Esophagus (tissue), 2 donors: ENCODE data around the gene GRAMD2B. TPM values are rescaled to one million over a fixed set of nuclear protein-coding genes. Genes with fewer than 3 reads are reported as not detected.
"Not testable (repeated sequence)": the region's sequence is repeated elsewhere in the genome, so short reads cannot be mapped to it uniquely, and the experiment has no call there.

ENCODE experiments used
- H3K27ac ChIP-seq, 2 donors: one replicate each; pipeline ENCODE4 v1.5.1; 2013; ENCODE audit warnings: low read depth in 2 of 2, mild to moderate bottlenecking in 2 of 2, inconsistent platforms in 1 of 2, low read length in 1 of 2, moderate library complexity in 1 of 2
- H3K27me3 ChIP-seq, 2 donors: one replicate each; pipeline ENCODE4 v1.6.1; 2013; ENCODE audit warnings: low read length in 2 of 2, control low read depth in 1 of 2, mild to moderate bottlenecking in 1 of 2; ENCODE audit not compliant: insufficient read depth in 2 of 2, control insufficient read depth in 1 of 2
- H3K36me3 ChIP-seq, 2 donors: one replicate each; pipeline ENCODE4 v1.6.1; 2013; ENCODE audit warnings: low read length in 1 of 2; ENCODE audit not compliant: control insufficient read depth in 2 of 2, insufficient read depth in 2 of 2
- H3K4me1 ChIP-seq, 2 donors: one replicate each; pipeline ENCODE4 v1.6.1; 2013; ENCODE audit warnings: low read length in 1 of 2; ENCODE audit not compliant: control insufficient read depth in 2 of 2, insufficient read depth in 2 of 2
- H3K4me3 ChIP-seq, 2 donors: one replicate each; pipeline ENCODE4 v1.5.1; 2013; ENCODE audit warnings: low read length in 2 of 2, mild to moderate bottlenecking in 2 of 2, low read depth in 1 of 2, moderate library complexity in 1 of 2
- H3K9me3 ChIP-seq, 2 donors: one replicate each; pipeline ENCODE4 v1.6.1; 2013; ENCODE audit warnings: mild to moderate bottlenecking in 2 of 2, low read depth in 1 of 2, low read length in 1 of 2, moderate library complexity in 1 of 2; ENCODE audit not compliant: control insufficient read depth in 2 of 2, insufficient read depth in 1 of 2
- WGBS, 2 donors: extraction: QIAGEN DNeasy Blood & Tissue Kit; methylation state at CpG; one replicate each; pipeline ENCODE4 v1.1.7; 2013; 5-methylcytosine and 5-hydroxymethylcytosine counted together
- polyA plus RNA-seq, 2 donors: library from polyadenylated mRNA; stranded (reverse); fragments of 200-250 nt; gene quantifications; one replicate each; pipeline ENCODE4 v1.2.3, GENCODE V29; 2013
- donor health status: healthy with polysubstance abuse.
- donor health status: Bipolar disorder and iron deficiency.

Gene GRAMD2B
- polyA plus RNA-seq, 2 donors: 6.0 to 10.9 TPM

DNA sequence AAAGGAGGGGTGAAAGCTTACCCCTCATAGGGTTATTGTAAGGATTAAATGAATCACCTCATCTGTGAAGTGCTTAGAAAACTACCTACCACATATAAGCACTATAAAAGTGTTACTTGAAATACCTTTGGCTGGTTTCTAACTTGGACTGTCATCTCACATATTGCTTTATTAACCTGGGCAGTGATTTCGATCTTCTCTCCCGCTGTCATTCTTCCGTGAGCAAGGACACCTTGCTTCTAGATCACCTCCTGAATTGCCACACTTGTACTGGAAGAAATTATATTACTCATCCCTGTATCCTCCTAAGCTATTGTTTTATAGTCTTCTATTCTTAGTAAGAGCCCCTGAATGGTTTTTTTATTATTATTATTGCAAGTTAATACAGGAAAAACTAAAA is 34.0 kb upstream of the GRAMD2B start:
- H3K4me1 ChIP-seq: peaks cover 0 to 4% of the 10 kb centered on the region in 2 donors
- WGBS, 2 donors: 81 to 90% methylated on average over 3 of the region's 3 CpGs
- H3K9me3 ChIP-seq: no peaks in the 10 kb centered on the region
- no peaks in the 10 kb centered on the region for H3K36me3 ChIP-seq
- no peak overlapping the region for H3K27ac ChIP-seq
- no peaks in the 10 kb centered on the region for H3K27me3 ChIP-seq
- no peak overlapping the region for H3K4me3 ChIP-seq

DNA sequence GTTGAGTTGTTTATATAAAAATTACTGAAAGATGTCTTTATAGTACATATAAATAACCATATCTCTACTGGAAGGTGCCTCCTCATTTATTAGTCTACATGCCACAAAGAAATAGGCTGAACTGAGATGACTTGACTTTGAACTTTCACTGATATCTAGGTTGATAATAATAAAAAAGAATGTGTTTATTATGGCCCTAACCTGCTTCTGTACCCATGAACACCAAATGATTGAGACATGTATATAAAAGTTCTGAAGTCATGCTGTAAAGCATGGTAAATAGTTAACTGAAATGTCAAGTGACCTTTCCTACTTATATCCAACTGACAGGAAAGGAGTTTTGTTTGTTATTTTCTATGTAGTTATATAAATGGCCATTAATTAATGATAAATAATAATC is 33.2 kb upstream of the GRAMD2B start:
- no peaks in the 10 kb centered on the region for H3K9me3 ChIP-seq
- no peak overlapping the region for H3K27ac ChIP-seq
- no peak overlapping the region for H3K4me3 ChIP-seq
- no peaks in the 10 kb centered on the region for H3K4me1 ChIP-seq
- H3K36me3 ChIP-seq: no peaks in the 10 kb centered on the region
- no peaks in the 10 kb centered on the region for H3K27me3 ChIP-seq

DNA sequence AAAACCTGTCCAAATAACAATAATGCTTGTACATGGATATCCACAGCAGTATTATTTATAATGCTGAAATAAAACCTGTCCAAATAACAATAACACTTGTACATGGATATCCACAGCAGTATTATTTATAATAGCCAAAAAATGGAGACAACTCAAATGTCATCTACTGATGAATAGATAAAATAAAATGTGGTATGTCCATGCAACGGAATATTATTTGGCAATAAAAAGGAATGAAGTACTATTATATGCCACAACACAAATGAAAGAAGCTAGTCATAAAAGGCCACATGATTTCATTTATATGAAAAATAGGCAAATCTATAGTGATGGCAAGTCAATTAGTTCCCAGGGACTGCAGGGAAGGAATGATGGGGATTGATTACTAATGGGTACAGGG is 31.8 kb upstream of the GRAMD2B start:
- Histone ChIP-seq H3K27ac (no peak overlapping the region), H3K36me3 (no peaks in the 10 kb centered on the region), H3K4me1 (no peaks in the 10 kb centered on the region), H3K27me3 (no peaks in the 10 kb centered on the region), H3K9me3 (no peaks in the 10 kb centered on the region), H3K4me3 (no peak overlapping the region)
- 93 to 100% methylated on average over 1 of the region's 1 CpG for WGBS, 2 donors

DNA sequence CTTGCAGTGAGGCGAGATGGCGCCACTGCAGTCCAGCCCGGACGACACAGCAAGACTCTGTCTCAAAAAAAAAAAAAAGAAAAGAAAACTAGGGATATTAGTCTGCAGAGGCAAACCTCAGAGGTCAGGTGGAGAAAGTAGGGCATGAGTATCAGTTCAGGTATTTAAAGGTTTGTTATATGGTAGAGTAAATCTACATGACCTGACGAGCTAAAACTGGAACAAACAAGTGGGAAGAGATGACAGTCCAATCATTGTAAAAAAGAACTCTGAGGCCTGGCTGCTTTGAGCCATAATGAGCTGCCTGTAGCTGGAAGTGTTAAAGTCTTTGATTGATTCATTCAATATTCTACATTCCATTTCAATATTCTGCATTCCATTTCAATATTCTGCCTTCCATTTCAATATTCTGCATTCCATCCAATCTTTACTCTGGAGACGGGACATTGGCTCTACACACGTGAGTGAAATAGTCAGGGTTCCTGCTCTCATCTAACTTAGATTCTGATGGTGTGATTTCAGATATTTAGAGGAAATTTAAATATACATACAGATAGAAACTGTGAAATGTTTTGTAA is 28.9 kb upstream of the GRAMD2B start:
- peaks cover 0 to 1% of the 10 kb centered on the region in 2 donors for H3K9me3 ChIP-seq
- 54 to 72% methylated on average over 7 of the region's 7 CpGs for WGBS, 2 donors
- H3K27ac ChIP-seq: no peak overlapping the region
- H3K4me3 ChIP-seq: no peak overlapping the region
- no peaks in the 10 kb centered on the region for H3K27me3 ChIP-seq
- no peaks in the 10 kb centered on the region for H3K36me3 ChIP-seq
- H3K4me1 ChIP-seq: no peaks in the 10 kb centered on the region

DNA sequence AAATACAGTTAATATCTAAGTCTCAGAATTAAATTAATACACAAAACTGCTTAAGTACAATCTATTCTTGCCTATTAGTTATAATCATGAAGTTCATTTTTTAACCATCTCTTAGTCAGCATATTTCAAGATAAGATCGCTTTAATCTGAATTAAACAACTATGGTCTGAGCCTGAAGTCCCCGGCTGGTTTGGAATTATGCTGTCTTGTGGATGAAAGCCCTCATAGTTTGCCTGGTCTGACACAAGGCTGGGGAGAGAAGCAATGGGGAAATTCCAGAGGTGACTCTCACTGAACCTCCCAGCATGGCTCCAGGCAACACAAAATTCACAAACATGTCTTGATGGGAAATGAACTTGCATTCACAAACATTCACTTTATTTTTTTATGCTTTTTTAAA is 28.0 kb upstream of the GRAMD2B start:
- Histone ChIP-seq H3K36me3 (no peaks in the 10 kb centered on the region), H3K27ac (no peak overlapping the region)
- 47 to 55% methylated on average over 2 of the region's 2 CpGs for WGBS, 2 donors

DNA sequence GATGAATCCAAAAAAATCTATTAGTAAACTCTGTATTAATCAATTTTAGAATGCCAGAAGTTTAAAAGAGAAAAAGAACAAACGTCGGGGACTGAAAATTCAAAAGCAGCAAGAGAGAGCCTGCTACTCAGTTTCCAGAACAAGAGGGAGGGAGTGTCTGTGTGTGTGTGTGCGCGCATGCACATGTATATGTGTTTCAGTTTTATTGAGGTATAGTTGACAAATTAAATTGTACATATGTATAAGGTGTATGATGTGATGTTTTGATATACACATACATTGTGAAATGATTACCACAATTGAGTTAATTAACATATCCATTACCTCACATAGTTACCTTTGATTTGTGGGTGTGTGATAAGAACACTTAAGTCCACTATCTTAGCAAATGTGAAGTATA is 27.6 kb upstream of the GRAMD2B start:
- Histone ChIP-seq H3K4me1 (no peaks in the 10 kb centered on the region), H3K27ac (no peak overlapping the region), H3K27me3 (no peaks in the 10 kb centered on the region), H3K36me3 (no peaks in the 10 kb centered on the region), H3K4me3 (no peak overlapping the region), H3K9me3 (peaks cover 0 to 2% of the 10 kb centered on the region in 2 donors)
- WGBS, 2 donors: 58 to 80% methylated on average over 4 of the region's 4 CpGs

More for the DNA sequence above, 28.0 kb upstream of the GRAMD2B start:
- Histone ChIP-seq H3K4me3 (no peak overlapping the region), H3K27me3 (no peaks in the 10 kb centered on the region), H3K9me3 (peaks cover 0 to 2% of the 10 kb centered on the region in 2 donors), H3K4me1 (no peaks in the 10 kb centered on the region)

DNA sequence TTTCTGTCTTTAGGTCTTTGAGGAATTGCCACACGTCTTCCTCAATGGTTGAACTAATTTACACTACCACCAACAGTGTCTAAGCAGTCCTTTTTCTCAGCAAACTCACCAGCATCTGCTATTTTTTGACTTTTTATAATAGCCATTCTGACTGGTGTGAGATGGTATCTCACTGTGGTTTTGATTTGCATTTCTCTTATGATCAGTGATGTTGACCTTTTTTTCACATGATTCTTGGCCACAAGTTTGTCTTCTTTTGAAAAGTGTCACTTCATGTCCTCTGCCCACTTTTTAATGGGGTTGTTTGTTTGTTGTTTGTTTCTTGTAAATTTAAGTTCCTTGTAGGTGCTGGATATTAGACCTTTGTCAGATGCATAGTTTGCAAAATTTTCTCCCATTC is 26.5 kb upstream of the GRAMD2B start:
- H3K27me3 ChIP-seq, H3K36me3 ChIP-seq, H3K4me1 ChIP-seq, H3K9me3 ChIP-seq, H3K27ac ChIP-seq, H3K4me3 ChIP-seq: not testable (repeated sequence)
- 81 to 89% methylated on average over 1 of the region's 1 CpG for WGBS, 2 donors

DNA sequence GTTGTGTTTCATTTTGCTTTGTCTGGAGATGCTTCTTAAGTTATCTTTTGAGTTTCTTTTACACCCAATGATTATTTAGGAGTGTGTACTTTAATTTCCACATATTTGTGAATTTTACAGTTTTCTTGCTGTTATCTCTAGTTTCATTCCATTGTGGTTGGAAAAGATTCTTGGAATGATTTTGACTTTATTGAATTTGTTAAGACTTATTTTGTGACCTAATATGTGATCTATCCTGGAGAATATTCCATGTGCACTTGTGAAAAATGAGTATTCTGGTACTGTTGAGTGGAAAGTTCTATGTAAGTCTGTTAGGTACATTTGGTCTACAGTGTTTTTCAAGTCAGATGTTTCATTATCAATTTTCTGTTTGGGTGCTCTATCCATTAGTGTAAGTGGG is 24.4 kb upstream of the GRAMD2B start:
- Histone ChIP-seq H3K4me1 (no peaks in the 10 kb centered on the region), H3K27ac (no peak overlapping the region), H3K36me3 (no peaks in the 10 kb centered on the region), H3K27me3 (no peaks in the 10 kb centered on the region), H3K4me3 (no peak overlapping the region), H3K9me3 (peaks cover 0 to 2% of the 10 kb centered on the region in 2 donors)

DNA sequence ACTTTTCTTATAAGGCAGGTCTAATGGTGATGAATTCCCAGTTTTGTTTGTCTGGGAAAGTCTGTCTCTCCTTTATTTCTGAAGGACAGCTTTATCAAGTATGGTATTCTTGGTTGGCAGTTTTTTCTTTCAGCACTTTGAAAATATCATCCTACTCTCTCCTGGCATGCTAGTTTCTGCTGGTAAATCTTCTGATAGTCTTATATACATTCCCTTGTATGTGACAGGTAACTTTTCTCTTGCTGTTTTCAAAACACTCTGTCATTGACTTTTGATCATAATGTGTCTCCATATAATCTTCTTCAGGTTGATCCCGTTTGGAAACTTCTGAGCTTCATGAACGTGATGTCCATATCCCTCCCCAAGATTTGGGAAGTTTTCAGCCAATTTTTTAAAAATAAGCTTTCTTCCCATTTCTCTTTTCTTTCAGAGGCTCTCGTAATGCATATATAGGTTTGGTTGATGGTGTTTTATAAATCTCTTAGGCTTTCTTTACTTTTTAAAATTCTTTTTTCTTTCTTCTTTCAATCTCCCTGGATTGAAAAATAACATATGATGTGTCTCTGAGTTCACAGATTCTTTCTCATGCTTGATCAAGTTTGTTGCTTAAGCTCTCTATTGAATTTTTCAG is 22.5 kb upstream of the GRAMD2B start:
- Histone ChIP-seq H3K9me3 (peaks cover 0 to 2% of the 10 kb centered on the region in 2 donors), H3K4me3 (no peak overlapping the region), H3K4me1 (no peaks in the 10 kb centered on the region), H3K36me3 (no peaks in the 10 kb centered on the region), H3K27me3 (no peaks in the 10 kb centered on the region), H3K27ac (no peak overlapping the region)
- WGBS, 2 donors: 94 to 95% methylated on average over 3 of the region's 3 CpGs
